HG03103 (cell line): ENCODE results near the gene SPDYE18.
"Not testable (repeated sequence)": the region's sequence is repeated elsewhere in the genome, so short reads cannot be mapped to it uniquely, and the experiment has no call there.

Source experiments
- ATAC-seq: cut with Tn5 transposase; IDR thresholded peaks from one replicate; pipeline ENCODE4 v1.9.1; 2021; ENCODE audit warnings: low read depth; ENCODE audit not compliant: unreplicated experiment

Gene SPDYE18, protein sequence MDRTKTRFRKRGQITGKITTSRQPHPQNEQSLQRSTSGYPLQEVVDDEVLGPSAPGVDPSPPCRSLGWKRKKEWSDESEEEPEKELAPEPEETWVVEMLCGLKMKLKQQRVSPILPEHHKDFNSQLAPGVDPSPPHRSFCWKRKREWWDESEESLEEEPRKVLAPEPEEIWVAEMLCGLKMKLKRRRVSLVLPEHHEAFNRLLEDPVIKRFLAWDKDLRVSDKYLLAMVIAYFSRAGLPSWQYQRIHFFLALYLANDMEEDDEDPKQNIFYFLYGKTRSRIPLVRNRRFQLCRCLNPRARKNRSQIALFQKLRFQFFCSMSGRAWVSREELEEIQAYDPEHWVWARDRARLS

DNA sequence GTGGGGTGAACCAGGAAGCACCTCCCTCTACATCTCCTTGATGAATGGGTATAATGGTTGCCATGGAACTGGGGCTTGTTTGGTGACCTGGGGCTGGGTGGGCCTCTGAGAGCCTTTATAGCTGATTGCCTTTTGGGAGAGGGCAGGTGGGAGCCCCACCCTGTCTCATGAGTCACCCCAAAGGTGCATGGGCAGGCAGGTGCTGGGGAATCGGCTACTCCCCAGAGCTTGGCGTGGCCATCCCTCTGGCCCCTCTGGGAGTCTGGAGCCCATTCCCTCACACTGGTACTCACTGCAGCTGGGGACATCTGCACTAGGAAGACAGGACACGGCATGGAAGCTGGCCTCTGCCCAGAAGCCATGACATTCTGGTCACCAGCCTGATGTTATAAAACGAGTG is at the start of gene SPDYE18:
Gene SPDYE18, minus strand, starts transcription at position 2 of the 400 bp plus-strand sequence. CDS start 2,046 bp downstream, outside the sequence.
- ATAC-seq = not testable (repeated sequence)

DNA sequence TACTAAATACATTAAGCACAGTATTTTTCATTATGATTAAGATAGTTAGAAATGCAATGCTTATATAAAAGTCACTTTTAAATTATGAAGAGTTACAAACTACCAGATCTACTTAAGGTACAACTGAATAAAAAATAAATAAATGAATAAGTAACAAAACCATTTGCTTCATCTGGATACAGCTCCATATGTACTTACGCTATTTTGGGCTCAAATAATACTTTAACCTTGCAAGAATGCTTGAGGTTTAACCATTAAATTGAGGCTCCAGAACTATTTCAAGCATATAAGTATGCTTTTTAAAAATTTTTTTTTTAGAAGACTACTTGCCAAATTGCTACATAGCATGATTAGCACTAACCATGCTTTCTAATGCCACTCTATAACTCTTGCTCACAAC is 46.0 kb upstream of the SPDYE18 start:
- not testable (repeated sequence) for ATAC-seq

DNA sequence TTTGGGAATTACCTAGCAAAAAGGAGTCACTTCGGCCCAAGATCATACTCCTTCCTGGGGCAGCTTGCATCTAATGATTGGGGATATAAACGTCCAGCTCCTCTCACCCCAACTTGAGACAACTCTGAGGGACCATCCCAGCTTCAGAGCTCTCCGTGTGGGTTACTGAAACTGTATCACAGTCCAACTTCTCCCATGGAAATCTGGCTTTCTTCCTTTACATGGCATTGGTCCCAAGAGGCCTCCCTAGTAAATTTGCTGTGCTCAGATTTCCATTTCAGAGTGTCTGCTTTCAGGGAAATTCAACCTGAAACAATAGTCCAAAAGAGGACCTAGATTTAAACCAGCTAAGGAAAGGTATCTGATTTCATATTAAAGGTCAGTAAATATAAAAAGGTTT is 45.3 kb upstream of the SPDYE18 start:
- ATAC-seq = not testable (repeated sequence)

DNA sequence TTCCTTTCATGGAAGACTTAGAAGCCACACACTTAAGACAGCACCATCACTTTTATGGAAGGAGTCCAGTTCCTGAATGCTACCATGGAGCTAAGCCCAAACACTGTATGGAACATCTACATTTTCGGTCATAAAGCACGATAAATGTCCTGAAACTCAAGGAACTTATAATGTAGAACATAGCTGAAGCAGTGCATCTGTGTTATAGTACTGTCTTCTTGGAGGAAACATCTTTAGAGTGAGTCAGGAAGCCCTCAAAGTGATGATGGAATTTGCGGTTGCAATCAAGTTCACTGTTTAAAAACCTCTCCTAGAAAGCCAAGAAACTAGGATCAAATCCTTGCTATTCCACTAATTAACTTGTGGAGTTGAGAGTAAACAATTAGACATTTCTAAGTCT is 43.5 kb upstream of the SPDYE18 start:
- not testable (repeated sequence) for ATAC-seq

DNA sequence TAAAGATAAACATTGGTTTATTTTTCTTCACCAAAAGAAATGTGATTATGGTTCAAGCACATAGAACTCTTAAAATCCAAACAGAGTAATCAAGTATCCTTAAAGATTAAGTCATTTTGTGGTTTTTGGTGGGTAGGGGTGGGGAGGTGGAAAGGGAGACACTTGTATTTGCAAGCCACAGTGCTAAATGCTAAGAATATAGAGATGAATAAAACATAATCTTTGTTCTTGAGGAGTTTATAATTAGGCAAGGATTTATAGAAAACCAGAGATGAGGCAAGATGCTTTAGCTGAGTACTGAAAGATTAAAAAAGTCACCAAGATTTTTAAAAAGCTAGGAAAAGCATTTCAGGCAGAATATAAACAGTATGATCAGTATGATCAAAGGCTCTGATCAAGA is 40.3 kb upstream of the SPDYE18 start:
- not testable (repeated sequence) for ATAC-seq

DNA sequence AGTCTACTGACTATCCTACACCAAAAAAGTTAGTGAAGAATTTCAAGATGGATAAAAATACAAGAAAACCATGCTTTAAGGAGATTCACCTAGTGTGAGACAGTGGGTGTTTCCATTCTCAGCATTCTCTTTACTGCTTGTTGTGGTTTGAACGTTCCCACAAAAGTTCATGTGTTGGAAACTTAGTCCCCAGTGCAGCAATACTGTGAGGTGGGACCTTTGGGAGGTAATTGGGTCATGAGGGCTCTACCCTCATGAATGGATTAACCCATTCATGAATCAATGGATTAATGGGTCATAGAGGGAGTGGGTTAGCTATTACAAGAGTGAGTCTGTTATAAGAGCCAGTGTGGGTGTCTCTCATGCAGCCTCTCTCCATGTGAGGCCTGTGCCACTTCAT is 38.8 kb upstream of the SPDYE18 start:
- ATAC-seq = not testable (repeated sequence)

DNA sequence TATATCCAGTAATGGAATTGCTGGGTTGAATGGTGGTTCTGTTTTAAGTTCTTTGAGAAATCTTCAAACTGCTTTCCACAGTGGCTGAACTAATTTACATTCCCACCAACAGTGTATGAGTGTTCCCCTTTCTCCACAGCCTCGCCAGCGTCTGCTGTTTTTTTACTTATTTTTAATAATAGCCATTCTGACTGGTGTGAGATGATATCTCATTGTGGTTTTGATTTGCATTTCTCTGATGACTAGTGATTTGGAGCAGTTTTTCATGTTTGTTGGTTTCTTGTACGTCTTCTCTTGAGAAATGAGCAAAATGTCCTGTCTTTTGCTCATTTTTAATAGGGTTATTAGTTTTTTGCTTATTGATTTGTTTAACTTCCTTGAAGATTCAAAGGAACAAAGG is 38.1 kb upstream of the SPDYE18 start:
- ATAC-seq = not testable (repeated sequence)

DNA sequence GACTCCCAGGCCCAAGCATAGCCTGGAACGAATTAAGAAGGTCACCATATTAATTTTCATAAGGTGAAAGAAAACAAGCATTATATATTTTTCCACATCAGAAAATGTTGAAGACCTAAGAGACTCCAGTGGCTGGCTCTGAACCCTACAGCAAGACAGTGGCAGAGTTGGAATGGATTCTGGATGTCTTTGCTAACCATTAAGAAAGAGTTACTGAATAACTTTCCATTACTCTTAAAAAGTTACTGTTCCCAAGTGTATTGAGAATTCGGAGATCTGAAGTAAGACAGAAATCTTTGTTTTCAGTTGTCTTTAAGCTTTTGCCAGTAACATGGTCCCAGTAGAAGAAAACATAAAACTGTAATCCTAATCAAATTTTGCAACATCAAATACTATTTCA is 29.9 kb upstream of the SPDYE18 start:
- ATAC-seq = not testable (repeated sequence)

DNA sequence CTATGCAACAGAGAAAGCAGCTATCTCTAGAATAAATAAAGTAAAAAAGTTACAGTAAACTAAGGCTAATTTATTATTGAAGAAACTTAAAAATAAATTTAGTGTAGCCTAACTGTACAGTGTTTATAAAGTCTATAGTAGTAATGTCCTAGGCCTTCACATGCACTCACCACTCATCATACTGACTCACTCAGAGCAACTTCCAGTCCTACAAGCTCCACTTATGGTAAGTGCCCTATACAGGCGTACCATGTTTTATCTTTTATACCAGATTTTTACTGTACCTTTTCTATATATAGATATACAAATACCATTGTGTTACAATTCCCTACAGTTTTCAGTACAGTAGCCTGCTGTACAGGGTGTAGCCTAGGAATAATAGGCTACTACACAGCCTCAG is 19.8 kb upstream of the SPDYE18 start:
- not testable (repeated sequence) for ATAC-seq

DNA sequence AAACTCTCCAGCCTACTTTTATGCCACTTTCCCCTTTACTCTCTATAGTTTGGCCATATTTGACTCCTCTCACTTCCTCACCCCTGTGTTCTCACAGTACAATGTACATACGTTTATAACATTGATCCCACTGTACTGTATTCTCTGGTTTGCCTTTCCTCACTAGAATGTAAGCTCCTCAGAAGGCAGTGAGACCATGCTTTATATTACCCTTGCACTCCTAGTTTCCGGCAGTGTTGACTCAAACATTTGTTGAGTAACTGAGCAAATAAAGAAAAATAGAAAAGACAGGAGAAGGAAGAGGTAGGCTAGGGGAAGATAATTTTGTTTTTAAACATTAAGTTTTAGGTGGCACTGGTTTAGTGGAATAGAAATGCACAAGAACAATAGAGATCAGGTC is 17.9 kb upstream of the SPDYE18 start:
- ATAC-seq = not testable (repeated sequence)

DNA sequence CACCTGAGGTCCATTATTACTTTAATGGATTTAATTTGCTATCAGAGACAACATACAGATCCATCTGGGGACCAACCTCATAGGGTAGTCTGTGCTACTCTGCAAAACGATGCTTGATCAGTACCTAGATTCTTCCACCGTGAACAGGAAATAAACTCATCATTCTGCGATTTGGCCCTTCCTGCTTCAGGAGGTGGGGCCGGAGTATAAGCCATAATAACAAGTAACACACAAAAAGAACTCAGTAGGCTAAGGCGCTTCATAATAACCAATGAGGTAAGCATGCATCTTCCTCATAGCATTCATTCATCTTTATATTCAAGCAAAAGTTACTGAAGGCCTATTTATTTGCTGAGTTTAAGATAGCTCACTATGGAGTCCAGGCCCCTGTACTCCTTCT is 17.3 kb upstream of the SPDYE18 start:
- not testable (repeated sequence) for ATAC-seq

DNA sequence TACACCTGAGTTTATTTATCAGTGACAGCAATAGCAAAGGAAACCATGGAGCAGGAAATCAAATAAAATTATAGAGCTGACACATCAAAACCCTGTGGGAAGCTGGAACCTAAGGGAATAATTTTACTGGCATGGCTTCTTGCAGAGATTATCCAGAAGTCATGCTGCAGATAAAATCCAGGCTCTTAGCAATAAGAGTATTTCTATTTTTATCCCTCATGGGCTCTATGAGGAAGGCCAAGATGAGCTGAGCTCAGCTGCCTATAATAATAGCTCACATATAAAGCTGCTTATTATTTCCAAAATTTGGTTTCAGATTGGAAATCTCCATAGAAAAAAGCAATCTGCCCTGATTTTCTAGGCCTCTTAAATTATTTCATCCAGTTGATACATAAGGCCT is 16.8 kb upstream of the SPDYE18 start:
- not testable (repeated sequence) for ATAC-seq

DNA sequence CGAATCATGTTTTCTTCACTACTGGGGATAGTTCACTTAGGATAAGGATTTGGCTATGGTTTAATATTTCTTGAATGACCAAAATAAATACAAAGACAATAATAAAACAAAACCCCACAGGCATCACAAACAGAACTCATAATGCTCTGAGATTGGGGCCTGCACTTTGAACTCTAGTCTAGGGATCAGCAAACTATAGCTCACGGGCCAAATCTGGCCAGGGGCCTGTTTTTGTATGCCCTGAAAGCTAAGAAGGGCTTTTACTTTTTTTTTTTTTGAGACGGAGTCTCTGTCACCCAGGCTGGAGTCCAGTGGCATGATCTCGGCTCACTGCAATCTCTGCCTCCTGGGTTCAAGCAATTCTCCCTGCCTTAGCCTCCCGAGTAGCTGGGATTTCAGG is 14.7 kb upstream of the SPDYE18 start:
- not testable (repeated sequence) for ATAC-seq

DNA sequence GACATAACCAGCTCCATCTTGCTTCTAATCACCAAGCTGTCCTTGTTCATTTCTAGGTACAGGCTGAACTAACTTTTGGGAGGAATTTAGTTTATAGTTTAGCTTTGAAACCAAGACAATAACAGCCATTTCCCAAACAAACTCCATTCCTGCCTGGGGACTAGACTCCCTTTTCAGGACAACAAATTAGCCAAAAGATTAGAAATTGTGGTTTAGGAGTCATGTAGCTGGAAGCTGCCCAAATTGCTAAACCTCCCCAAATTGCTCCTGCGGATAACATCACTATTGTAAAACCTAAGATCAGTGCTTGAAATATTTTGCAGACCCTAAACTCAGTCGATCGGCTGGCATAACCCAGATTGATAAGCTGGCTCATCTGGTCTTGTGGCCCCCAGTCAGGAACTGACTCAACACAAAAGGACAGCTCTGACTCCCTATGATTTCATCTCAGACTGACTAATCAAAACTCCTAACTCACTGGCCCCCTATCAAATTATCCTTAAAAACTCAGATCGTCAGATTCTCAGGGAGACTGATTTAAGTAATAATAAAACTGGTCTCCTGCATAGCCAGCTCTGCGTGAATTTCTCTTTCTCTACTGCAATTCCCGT is 12.5 kb upstream of the SPDYE18 start:
- not testable (repeated sequence) for ATAC-seq

DNA sequence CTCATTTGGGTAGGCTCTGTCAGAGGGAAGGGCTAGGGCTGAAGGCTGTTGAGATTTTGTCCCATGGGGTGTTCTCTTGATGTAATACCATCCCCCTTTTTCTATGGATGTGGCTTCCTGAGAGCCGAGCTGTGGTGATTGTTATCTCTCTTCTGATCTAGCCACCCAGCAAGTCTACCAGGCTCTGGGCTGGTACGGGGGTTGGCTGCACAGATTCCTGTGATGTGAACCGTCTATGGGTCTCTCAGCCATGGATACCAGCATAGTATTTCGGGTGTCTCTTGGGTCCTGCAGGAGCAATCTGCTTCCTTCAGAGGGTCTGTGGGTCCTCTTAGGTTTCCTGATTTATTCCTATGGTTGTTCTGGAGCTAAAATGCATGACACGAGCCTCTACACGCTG is 8.8 kb upstream of the SPDYE18 start:
- not testable (repeated sequence) for ATAC-seq

DNA sequence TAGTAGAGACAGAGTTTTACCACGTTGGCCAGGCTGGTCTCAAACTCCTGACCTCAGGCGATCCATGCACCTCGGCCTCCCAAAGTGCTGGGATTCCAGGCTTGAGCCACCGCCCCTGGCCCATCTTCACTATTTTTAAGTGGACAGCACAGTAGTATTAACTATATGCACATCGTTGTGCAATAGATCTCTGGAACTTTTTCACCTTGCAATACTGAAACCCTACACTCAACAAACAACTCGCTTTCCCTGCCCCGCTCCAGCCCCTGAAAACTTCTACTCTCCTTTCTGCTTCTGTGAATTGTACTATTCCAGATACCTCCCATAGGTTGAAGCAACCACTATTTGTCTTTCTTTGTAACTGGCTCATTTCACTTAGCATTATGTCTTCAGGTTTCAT is 3.5 kb upstream of the SPDYE18 start:
- ATAC-seq = not testable (repeated sequence)

DNA sequence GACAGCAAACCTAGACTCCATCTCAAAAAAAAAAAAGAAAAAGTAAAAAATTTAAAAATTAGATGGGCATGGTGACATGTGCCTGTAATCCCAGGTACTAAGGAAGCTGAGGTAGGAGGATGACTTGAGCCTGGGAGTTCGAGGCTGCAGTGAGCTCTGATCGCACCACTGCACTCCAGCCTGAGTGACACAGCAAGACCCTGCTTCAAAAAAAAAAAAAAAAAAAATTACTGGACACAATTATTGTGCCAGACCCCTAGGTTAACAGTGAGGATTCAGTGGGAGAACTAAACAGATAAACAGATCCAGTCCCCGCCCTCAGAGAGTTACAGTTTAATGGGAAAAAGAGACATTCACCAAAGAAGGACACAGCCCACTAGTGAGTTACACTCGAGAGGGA is 1.4 kb upstream of the SPDYE18 start:
- not testable (repeated sequence) for ATAC-seq

DNA sequence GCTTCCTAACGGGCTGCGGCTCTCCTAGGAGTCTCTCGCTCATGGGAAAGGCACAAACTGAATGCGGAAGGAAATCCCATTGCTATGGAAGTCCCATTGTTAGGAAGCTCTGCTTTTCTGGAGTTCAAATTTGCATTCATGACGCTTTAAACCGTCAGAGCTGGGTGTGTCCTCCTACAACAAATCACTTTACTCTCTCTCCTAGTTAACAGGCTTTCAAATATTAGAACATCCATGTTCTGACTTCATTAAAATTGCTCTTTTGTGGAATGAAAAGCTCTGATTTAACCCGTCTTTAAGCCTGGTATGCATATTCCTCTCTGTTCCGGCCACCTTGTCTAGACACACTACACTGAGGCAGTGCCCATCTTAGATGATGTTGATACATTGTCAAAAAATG is 30.1 kb downstream of the SPDYE18 start, which contains the start of gene SPDYE17:
Gene SPDYE17, minus strand, starts transcription at position 101 of the 400 bp plus-strand sequence. CDS start 1,791 bp downstream, outside the sequence.
- not testable (repeated sequence) for ATAC-seq

DNA sequence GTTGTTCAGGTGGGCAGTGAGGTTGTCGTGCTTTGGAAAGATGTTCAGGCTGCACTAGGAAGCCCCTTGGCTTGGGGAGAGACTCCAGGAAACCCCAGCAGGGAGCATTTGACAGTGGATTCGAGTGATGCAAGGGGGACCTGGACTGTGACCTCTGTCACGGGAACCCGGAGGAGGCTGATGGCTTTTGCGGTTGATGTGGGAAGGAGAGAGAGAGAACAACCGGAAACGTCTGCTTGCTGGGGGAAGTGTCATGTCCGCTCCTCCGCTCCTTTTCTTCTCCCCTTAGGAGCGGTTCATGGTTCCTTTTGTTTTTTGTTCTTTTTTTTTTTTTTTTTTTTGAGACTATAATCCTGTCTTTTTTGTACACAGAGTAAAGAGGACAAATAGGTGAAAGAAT is 36.0 kb downstream of the SPDYE18 start:
- ATAC-seq = not testable (repeated sequence)

DNA sequence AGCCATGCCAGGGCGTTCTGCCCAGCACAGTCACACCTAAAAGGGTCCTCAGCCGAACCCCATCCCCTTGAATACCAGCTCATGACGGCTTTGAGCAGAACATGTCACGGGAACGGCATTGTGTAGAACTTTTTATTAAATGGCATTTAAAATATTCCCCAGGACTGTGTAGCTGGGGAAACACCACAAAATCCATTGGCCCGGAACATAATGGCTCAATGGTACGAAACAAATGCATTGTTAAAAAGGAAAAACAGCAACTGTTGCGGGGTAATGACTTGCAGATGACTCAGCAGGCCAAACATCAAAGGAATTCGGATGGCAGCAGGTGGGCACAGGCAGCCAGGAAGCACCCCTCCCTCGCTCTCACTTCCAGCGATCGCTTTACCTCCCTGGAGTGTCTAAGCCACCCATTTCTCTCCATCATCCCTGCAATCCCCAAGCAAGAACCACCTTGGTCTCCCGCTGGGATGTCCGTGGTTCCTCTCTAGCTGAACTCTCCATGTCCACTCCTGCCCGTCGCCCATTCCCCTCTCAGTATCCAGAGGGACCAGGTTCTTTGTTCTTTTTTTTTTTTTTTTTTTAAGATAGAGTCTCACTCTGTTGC is 52.2 kb downstream of the SPDYE18 start:
- ATAC-seq = not testable (repeated sequence)

DNA sequence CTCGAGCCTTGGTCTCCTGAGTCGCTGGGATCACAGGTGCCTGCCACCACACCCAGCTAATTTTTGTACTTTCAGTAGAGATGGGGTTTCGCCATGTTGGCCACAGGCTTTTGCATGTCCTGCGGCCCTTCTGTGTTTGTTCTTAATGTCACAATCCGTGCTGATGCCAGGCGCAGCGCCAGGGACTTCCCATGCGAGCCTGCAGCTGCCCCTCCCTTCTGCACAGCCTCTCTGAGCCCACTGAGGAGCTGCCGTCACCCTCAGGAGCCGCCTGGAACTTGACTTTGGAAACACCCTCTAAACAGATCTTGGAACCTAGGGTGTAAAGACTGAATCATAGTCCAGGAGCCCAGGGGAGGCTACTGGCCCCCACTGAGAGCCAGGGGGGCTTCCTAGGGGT is 54.4 kb downstream of the SPDYE18 start:
- ATAC-seq = not testable (repeated sequence)
